IPS-15b (cell line): ENCODE data around the gene SLC35F6.

Experiments
- H3K27me3 ChIP-seq: one replicate; pipeline ENCODE4 v1.6.1; 2013; ENCODE audit warnings: low read length; ENCODE audit not compliant: control insufficient read depth, insufficient read depth
- H3K36me3 ChIP-seq: one replicate; pipeline ENCODE4 v1.6.1; 2013; ENCODE audit warnings: low read length; ENCODE audit not compliant: control insufficient read depth, insufficient read depth
- H3K4me1 ChIP-seq: one replicate; pipeline ENCODE4 v1.6.1; 2013; ENCODE audit warnings: mild to moderate bottlenecking, low read length; ENCODE audit not compliant: control insufficient read depth, insufficient read depth
- H3K4me3 ChIP-seq: one replicate; pipeline ENCODE4 v1.5.1; 2013; ENCODE audit warnings: low read depth, low read length
- H3K9ac ChIP-seq: one replicate; pipeline ENCODE4 v1.6.1; 2013; ENCODE audit warnings: low read depth, mild to moderate bottlenecking, low read length
- H3K9me3 ChIP-seq: one replicate; pipeline ENCODE4 v1.6.1; 2013; ENCODE audit warnings: mild to moderate bottlenecking, low read length; ENCODE audit not compliant: control insufficient read depth, insufficient read depth

Gene SLC35F6

DNA sequence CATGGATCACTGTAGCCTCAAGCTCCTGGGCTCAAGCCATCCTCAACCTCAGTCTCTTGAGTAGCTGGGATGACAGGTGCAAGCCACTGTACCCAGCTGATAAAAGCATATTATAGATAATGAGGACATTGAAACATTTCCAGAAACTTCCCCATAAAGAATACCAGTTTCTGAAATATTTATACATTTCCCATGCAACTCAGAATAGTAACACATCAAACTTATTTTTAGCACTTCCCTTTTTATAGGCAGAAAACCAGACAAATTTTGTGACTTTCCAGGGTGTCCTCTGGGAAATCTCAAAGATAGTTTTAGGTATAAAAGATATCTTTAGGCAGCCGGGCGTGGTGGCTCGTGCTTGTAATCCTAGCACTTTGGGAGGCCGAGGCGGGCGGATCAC, 58.8 kb downstream of the SLC35F6 start:
- no peaks in the 10 kb centered on the region for H3K9me3 ChIP-seq
- H3K9ac ChIP-seq: no peak overlapping the region
- H3K36me3 ChIP-seq: no peaks in the 10 kb centered on the region
- H3K27me3 ChIP-seq: no peaks in the 10 kb centered on the region
- no peak overlapping the region for H3K4me3 ChIP-seq
- no peaks in the 10 kb centered on the region for H3K4me1 ChIP-seq
